MV-4-11 (cell line): Measurements from ENCODE around the gene AGAP1.

Experiments
- DNase-seq: peaks from one replicate; lab custom pipeline; 2025; lab: John Stamatoyannopoulos, UW

AGAP1 gene

GRCh38 chr2:235813398-235813797, 319.6 kb downstream of the AGAP1 start:
- no peak for DNase-seq

- no peak for DNase-seq
These were observed 326.7 kb downstream of the AGAP1 start for GRCh38 chr2:235820571-235820970.

GRCh38 chr2:235824331-235824730, 330.5 kb downstream of the AGAP1 start:
- no peak for DNase-seq

GRCh38 chr2:235825946-235826345, 332.1 kb downstream of the AGAP1 start:
- DNase-seq = no peak

- DNase-seq = no peak
These were observed 333.0 kb downstream of the AGAP1 start for GRCh38 chr2:235826826-235827225.

- no peak for DNase-seq
These were observed 333.7 kb downstream of the AGAP1 start for GRCh38 chr2:235827585-235827992.

- no peak for DNase-seq
These were observed 335.9 kb downstream of the AGAP1 start for GRCh38 chr2:235829726-235830125.

GRCh38 chr2:235831755-235832154, 337.9 kb downstream of the AGAP1 start:
- no peak for DNase-seq

GRCh38 chr2:235832941-235833340, 339.1 kb downstream of the AGAP1 start:
- no peak for DNase-seq

- DNase-seq = no peak
These were observed 340.3 kb downstream of the AGAP1 start for GRCh38 chr2:235833971-235834620.

GRCh38 chr2:235834781-235835180, 340.9 kb downstream of the AGAP1 start:
- DNase-seq = no peak

- no peak for DNase-seq
These were observed 342.0 kb downstream of the AGAP1 start for GRCh38 chr2:235835810-235836209.

GRCh38 chr2:235836491-235836911, 342.7 kb downstream of the AGAP1 start:
- DNase-seq = no peak

GRCh38 chr2:235839226-235839625, 345.4 kb downstream of the AGAP1 start:
- no peak for DNase-seq

- no peak for DNase-seq
These were observed 346.1 kb downstream of the AGAP1 start for GRCh38 chr2:235839974-235840373.

- no peak for DNase-seq
These were observed 348.0 kb downstream of the AGAP1 start for GRCh38 chr2:235841863-235842262.

- no peak for DNase-seq
These were observed 349.1 kb downstream of the AGAP1 start for GRCh38 chr2:235842941-235843340.

- DNase-seq = no peak
These were observed 349.9 kb downstream of the AGAP1 start for GRCh38 chr2:235843591-235844395.

- no peak for DNase-seq
These were observed 350.7 kb downstream of the AGAP1 start for GRCh38 chr2:235844561-235844960.

GRCh38 chr2:235845245-235845644, 351.4 kb downstream of the AGAP1 start:
- no peak for DNase-seq

- DNase-seq = no peak
These were observed 353.7 kb downstream of the AGAP1 start for GRCh38 chr2:235847576-235847975.

- DNase-seq = no peak
These were observed 354.2 kb downstream of the AGAP1 start for GRCh38 chr2:235848055-235848454.

GRCh38 chr2:235848946-235849345, 355.1 kb downstream of the AGAP1 start:
- no peak for DNase-seq

- no peak for DNase-seq
These were observed 355.6 kb downstream of the AGAP1 start for GRCh38 chr2:235849489-235849888.
